GM12878 (cell line): ENCODE results near the gene TUBGCP3.

Experiments
- CEBPB ChIP-seq, 2 experiments: fragments of 150-350 bp in 1 of 2; IDR thresholded peaks; 2 replicates each; pipeline ENCODE4 v1.6.1; 2012 to 2014; ENCODE audit warnings: low read depth in 2 of 2, low read length in 2 of 2, borderline replicate concordance in 1 of 2, inconsistent platforms in 1 of 2
- MYC ChIP-seq: IDR thresholded peaks from 2 replicates; pipeline ENCODE4 v1.6.1; 2011; ENCODE audit warnings: mild to moderate bottlenecking, low read length, moderate library complexity, inconsistent platforms; ENCODE audit not compliant: insufficient read depth, insufficient replicate concordance, insufficient read length, severe bottlenecking
- NRF1 ChIP-seq: conservative IDR thresholded peaks from 2 replicates; pipeline ENCODE4 v1.6.1; 2011; ENCODE audit warnings: mild to moderate bottlenecking, low read depth, low read length, improper control_type of control experiment
- POLR2A ChIP-seq: IDR thresholded peaks from 2 replicates; pipeline ENCODE4 v1.6.1; 2011; ENCODE audit warnings: low read depth, mild to moderate bottlenecking, low read length
- RCOR1 ChIP-seq: conservative IDR thresholded peaks from 2 replicates; pipeline ENCODE4 v1.6.1; 2012; ENCODE audit warnings: low read depth, low read length, improper control_type of control experiment
- SMC3 ChIP-seq: IDR thresholded peaks from 2 replicates; pipeline ENCODE4 v1.6.1; 2011; ENCODE audit warnings: low read length, improper control_type of control experiment, borderline replicate concordance

GRCh38 chr13:112532837-112533745, 54.9 kb downstream of the TUBGCP3 start:
- TF ChIP-seq SMC3 (no peak), MYC (no peak), POLR2A (no peak), NRF1 (no peak), CEBPB (IDR thresholded peaks at IDR 0.05; ENCODE audit: borderline replicate concordance in 1 of 2, low read depth in 2 of 2, low read length in 2 of 2) (no peak), RCOR1 (no peak)
